ENCODE measurements around the gene ITGB6. TPM values are rescaled to one million over a fixed set of nuclear protein-coding genes. Genes with fewer than 3 reads are reported as not detected.
"Not testable (repeated sequence)": the region's sequence is repeated elsewhere in the genome, so short reads cannot be mapped to it uniquely, and the experiment has no call there.

Gene ITGB6
- total RNA-seq, 2 experiments from 2014 or later: not detected

DNA sequence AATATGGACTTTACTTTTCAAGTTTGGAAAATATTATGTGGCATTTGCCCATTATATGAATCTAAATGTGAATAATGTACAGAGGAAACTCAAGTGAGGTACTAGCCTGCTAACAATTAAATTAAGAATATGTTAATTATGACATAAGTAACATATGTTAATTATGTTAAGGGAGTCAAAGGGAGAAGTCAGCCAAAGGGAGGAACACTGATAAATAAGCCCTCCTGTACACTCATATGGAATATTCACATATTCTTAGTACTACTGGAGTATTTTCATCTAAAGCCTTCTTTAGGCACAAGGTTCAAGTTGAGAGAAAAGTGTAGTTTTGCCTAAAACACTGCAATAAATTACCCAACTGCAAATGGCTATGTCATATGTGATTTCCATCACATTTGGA is 30.1 kb downstream of the ITGB6 start:
- DNase-seq (no peak), ATAC-seq (no peak)
- Mint-ChIP-seq H3K27ac (no peak overlapping the region), H3K4me3 (no peak overlapping the region), H3K36me3 (ENCODE audit: low read depth) (no peaks in the 10 kb centered on the region), H3K4me1 (ENCODE audit: low read depth) (no peaks in the 10 kb centered on the region), H3K9me3 (ENCODE audit: insufficient read depth) (no peaks in the 10 kb centered on the region), H3K27me3 (ENCODE audit: low read depth) (peaks cover 5% of the 10 kb centered on the region)
- CTCF ChIA-PET: no interaction called here
- POLR2A ChIA-PET: no interaction called here

DNA sequence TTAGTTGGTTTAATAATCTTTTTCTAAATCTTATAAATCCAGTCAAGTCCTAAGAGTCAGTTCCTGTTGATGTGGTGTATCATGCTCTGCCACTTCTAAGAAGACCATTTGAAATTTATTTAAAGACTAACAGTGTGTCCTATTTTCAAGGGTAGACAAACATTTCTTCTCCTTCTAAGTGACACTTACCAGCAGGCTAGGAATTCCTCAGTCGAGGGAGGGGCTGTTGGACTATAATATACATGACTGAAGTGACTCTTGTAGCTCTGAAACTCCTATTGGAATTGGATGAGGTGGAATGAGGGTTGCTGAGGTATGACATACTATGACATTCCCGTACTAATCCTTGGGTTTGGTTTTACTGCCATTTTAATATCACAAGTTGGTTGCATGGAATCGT is 30.6 kb downstream of the ITGB6 start:
- no peak overlapping the region for H3K27ac Mint-ChIP-seq
- H3K4me1 Mint-ChIP-seq (ENCODE audit: low read depth): no peaks in the 10 kb centered on the region
- CTCF ChIA-PET: no interaction called here
- ATAC-seq: no peak
- H3K9me3 Mint-ChIP-seq (ENCODE audit: insufficient read depth): no peaks in the 10 kb centered on the region
- H3K4me3 Mint-ChIP-seq: no peak overlapping the region
- no peaks in the 10 kb centered on the region for H3K36me3 Mint-ChIP-seq (ENCODE audit: low read depth)
- POLR2A ChIA-PET: no interaction called here
- H3K27me3 Mint-ChIP-seq (ENCODE audit: low read depth): peaks cover 5% of the 10 kb centered on the region
- no peak for DNase-seq

DNA sequence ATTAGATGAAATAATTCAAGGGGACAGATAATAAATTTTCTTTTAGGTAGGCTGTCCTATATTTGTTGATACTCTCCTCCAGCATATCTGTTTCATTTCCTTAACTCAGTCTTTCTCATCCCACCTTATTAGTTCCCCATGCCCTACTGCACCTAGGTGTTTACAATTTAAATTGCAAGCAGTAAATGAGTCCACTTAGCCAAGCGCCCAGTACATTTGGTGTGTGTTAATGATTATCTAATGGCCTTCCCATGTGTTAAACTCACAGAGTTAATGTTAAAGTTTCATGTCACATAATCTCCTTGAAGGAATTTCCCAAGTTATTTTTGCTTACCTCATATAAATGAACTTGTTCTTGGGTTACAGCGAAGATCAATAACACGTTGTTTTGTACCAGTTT is 31.2 kb downstream of the ITGB6 start:
- H3K4me1 Mint-ChIP-seq (ENCODE audit: low read depth): no peaks in the 10 kb centered on the region
- ChIA-PET POLR2A (no interaction called here), CTCF (no interaction called here)
- DNase-seq (no peak), ATAC-seq (no peak)
- no peak overlapping the region for H3K27ac Mint-ChIP-seq
- peaks cover 5% of the 10 kb centered on the region for H3K27me3 Mint-ChIP-seq (ENCODE audit: low read depth)
- H3K9me3 Mint-ChIP-seq (ENCODE audit: insufficient read depth): no peaks in the 10 kb centered on the region
- no peaks in the 10 kb centered on the region for H3K36me3 Mint-ChIP-seq (ENCODE audit: low read depth)
- H3K4me3 Mint-ChIP-seq: no peak overlapping the region

DNA sequence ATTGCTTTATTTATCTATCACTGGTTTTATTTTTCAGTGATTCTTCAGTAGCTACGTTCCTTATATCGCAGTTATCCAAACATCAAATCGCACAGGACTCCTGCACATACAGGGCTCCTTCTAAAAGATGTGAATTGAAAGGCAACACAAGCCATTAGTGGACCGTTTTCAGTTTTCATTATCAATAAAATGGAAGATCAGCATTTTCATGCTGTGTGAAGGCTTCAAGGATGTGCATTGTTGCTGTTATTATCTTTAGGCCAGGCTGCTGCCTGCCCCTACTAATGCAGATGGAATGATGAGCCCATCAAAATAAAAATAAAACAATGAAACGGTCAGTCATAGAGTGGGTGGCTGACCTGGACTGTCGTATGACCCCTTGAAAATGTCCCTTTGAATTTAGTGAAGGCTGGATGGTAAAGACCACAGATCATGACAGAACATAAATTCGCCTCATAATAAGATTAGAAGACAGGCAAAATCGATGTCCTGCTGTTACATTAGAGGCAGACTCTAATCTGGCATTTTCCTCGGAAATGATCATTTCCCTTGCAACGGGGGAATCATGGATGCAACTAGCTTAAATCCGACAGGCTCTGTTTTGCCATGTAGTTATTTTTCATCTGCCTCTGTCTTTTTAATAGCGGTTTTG is 32.9 kb downstream of the ITGB6 start:
- Mint-ChIP-seq H3K27me3 (ENCODE audit: low read depth) (peaks cover 7% of the 10 kb centered on the region), H3K4me3 (no peak overlapping the region), H3K36me3 (ENCODE audit: low read depth) (no peaks in the 10 kb centered on the region), H3K27ac (no peak overlapping the region), H3K9me3 (ENCODE audit: insufficient read depth) (no peaks in the 10 kb centered on the region), H3K4me1 (ENCODE audit: low read depth) (no peaks in the 10 kb centered on the region)
- no peak for ATAC-seq
- DNase-seq: no peak
- CTCF ChIA-PET: no interaction called here
- POLR2A ChIA-PET: no interaction called here

DNA sequence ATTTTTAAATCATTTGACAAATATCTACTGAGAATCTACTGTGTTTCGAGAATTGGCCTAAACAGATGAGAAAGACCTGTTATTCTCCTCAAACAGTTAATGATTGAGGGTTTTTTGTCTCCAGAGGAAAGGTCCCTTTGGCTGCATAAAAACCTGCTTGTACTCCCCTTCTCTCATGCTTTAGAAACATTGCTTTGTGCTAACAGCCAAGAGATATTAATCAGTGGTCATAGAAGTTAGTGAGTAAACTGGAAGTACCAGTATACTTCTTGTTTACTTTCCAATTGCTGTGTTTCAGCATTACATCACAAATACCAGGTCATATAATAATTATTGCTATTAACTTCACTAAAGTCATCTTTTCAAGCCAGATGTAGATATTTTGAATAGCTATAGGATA is 34.1 kb downstream of the ITGB6 start:
- peaks cover 7% of the 10 kb centered on the region for H3K27me3 Mint-ChIP-seq (ENCODE audit: low read depth)
- no peak overlapping the region for H3K27ac Mint-ChIP-seq
- H3K4me3 Mint-ChIP-seq: no peak overlapping the region
- DNase-seq (no peak), ATAC-seq (no peak)
- H3K9me3 Mint-ChIP-seq (ENCODE audit: insufficient read depth): no peaks in the 10 kb centered on the region
- ChIA-PET POLR2A (no interaction called here), CTCF (interaction anchor here (1.0 kb wide), 1 partner anchor 63 kb away, joined by 3 read pairs; no protein-coding TSS in a partner anchor)
- no peaks in the 10 kb centered on the region for H3K36me3 Mint-ChIP-seq (ENCODE audit: low read depth)
- no peaks in the 10 kb centered on the region for H3K4me1 Mint-ChIP-seq (ENCODE audit: low read depth)

DNA sequence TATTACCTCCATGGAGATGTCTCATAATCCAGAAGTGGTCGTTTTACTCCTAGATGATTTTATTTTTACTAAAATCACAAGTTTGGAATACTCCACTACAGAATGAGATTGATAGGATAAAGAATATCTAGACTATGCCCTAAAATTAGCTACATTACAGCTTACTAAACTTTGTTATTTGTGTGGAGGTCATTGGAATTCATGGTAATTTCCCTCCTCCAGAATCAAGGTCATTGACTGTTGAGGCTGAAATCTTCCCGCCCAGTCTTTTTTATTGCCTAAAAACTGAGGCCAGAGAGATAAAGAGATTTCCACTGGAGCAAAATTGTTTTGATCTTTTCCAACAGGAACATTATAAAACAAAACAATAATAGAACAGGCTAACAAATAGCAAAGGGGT is 35.0 kb downstream of the ITGB6 start:
- CTCF ChIA-PET: interaction anchor here (1.0 kb wide), 1 partner anchor 62 kb away, joined by 3 read pairs; no protein-coding TSS in a partner anchor
- no peaks in the 10 kb centered on the region for H3K4me1 Mint-ChIP-seq (ENCODE audit: low read depth)

DNA sequence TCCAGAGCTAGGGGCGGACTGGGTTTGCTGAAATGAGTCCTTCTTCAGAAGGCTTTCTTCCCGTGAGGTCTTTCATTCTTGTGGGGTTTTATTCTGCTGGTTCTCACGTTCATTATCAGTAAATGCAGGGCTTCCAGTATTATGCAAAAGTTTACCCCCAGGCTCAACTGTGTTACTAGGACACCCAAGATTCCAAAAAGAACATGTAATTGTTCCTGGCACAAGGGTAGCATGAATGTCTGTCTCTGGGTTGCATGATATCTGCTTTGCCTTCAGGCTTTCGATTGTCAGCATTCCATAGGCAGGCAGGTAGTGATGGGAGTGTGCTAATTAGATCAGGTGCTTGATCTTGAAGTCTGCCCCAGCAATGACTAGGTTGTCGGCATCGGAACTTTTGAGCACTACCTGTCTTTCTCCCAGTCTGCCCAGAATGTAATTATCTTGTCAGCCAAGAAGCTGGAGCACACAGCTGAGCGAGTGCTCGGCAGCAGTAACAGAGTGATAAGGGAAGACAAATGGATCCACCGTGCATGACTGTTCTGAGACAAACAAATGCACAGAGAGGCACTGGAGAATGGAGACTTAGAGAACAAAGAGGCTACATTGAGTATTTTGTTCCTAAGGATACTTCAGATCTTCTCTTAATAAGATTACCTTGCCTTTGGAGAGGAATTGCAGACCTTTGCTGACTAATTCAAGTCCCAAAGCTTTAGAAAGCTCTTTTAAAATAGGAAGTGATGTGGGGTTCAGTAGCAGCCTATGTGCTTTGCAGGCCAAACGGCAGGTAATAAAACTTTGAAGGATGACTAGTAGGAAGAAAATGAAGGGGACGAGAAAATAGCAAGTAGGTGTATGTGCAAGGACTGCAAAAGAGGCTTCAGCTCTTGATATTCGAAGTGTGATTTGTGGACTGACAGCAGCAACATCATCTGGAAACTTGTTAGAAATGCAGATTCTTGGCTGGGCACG is 41.9 kb downstream of the ITGB6 start:
- no peak overlapping the region for H3K27ac Mint-ChIP-seq
- ATAC-seq (no peak), DNase-seq (no peak)
- H3K4me3 Mint-ChIP-seq: no peak overlapping the region
- CTCF ChIA-PET: interaction anchor here (0.6 kb wide), 1 partner anchor 96 kb away, joined by 3 read pairs; no protein-coding TSS in a partner anchor
- no peaks in the 10 kb centered on the region for H3K36me3 Mint-ChIP-seq (ENCODE audit: low read depth)
- H3K4me1 Mint-ChIP-seq (ENCODE audit: low read depth): no peaks in the 10 kb centered on the region
- peaks cover 14% of the 10 kb centered on the region for H3K27me3 Mint-ChIP-seq (ENCODE audit: low read depth)
- H3K9me3 Mint-ChIP-seq (ENCODE audit: insufficient read depth): no peaks in the 10 kb centered on the region
- POLR2A ChIA-PET: no interaction called here

More for the DNA sequence above, 35.0 kb downstream of the ITGB6 start:
- DNase-seq (no peak), ATAC-seq (no peak)
- H3K36me3 Mint-ChIP-seq (ENCODE audit: low read depth): no peaks in the 10 kb centered on the region
- no peak overlapping the region for H3K4me3 Mint-ChIP-seq
- H3K27ac Mint-ChIP-seq: no peak overlapping the region
- POLR2A ChIA-PET: no interaction called here
- no peaks in the 10 kb centered on the region for H3K9me3 Mint-ChIP-seq (ENCODE audit: insufficient read depth)
- H3K27me3 Mint-ChIP-seq (ENCODE audit: low read depth): peaks cover 10% of the 10 kb centered on the region

DNA sequence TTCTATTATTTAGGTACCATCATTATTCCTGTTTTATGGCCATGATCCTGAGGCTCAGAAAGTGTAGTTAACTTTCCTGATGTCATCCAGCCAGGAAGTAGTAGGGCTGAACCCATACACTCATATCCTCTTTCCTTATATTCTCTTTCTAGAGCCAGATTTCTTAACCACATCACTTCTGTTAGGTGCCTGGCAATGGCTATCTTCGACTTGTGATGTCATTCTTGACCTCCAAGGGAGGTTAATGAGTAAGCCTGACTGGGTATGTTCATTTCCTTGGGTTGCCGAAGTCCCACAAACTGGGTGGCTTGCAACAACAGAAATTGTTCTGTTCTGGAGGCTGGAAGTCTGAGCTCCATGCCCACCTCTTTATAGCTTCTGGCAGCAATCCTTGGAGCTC is 43.4 kb downstream of the ITGB6 start:
- ChIA-PET CTCF (no interaction called here), POLR2A (no interaction called here)
- H3K4me1 Mint-ChIP-seq (ENCODE audit: low read depth): no peaks in the 10 kb centered on the region
- peaks cover 15% of the 10 kb centered on the region for H3K27me3 Mint-ChIP-seq (ENCODE audit: low read depth)
- H3K4me3 Mint-ChIP-seq: no peak overlapping the region
- H3K36me3 Mint-ChIP-seq (ENCODE audit: low read depth): no peaks in the 10 kb centered on the region
- H3K9me3 Mint-ChIP-seq (ENCODE audit: insufficient read depth): no peaks in the 10 kb centered on the region
- no peak for DNase-seq
- no peak for ATAC-seq
- no peak overlapping the region for H3K27ac Mint-ChIP-seq

DNA sequence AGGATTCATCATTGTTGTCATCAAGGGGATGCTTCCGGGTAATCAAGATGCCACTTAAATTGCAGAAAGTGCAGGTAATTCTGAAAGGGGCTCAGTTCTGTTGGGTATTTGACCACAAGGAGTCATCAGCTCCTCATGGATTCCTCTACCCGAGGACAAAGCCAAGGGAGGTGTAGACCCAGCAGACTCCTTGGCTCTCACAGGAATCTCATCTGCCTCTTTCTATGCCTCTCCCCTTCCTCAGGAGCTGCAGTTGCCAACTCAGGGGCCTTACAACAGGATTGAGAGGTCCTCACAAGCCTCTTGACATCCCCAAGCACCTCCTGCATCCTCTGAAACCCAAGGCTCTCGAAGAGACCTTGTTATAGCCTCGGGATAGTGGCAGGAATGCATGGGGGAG is 44.0 kb downstream of the ITGB6 start:
- no peak overlapping the region for H3K27ac Mint-ChIP-seq
- ChIA-PET CTCF (interaction anchor here (0.9 kb wide), 1 partner anchor 838 kb away, joined by 3 read pairs; no protein-coding TSS in a partner anchor), POLR2A (no interaction called here)
- H3K27me3 Mint-ChIP-seq (ENCODE audit: low read depth): peaks cover 15% of the 10 kb centered on the region
- no peaks in the 10 kb centered on the region for H3K9me3 Mint-ChIP-seq (ENCODE audit: insufficient read depth)
- no peaks in the 10 kb centered on the region for H3K36me3 Mint-ChIP-seq (ENCODE audit: low read depth)
- H3K4me3 Mint-ChIP-seq: no peak overlapping the region
- ATAC-seq (no peak), DNase-seq (no peak)
- H3K4me1 Mint-ChIP-seq (ENCODE audit: low read depth): no peaks in the 10 kb centered on the region

DNA sequence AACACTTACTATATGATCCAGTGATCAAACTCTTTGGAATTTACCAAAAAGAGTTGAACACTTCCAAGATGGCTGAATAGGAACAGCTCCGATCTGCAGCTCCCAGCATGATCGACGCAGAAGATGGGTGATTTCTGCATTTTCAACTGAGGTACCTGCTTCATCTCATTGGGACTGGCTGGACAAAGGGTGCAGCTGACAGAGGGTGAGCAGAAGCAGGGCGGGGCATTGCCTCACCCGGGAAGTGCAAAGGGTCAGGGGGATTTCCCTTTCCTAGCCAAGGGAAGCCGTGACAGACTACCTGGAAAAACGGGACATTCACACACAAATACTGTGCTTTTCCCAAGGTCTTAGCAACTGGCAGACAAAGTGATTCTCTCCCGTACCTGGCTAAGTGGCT is 51.7 kb downstream of the ITGB6 start:
- POLR2A ChIA-PET: not testable (repeated sequence)

DNA sequence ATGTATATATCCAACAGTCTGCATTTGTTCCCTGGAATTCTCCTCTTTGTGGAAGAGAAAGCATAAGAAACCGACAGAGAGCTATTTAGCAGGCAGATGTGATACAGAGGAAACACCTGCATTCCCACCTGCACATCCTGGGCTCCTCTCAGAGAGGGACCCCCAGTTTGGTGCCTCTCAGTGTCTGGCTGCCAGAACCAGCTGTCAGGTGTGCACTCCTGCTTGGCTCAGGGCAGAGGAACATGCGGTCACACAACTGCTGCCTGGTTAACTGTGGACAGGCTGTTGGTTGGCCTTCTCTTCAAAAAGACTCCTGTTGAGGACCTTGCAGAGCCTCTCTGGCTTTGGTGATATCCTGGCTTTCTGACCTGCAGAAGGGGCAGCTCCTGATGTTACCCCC is 54.6 kb downstream of the ITGB6 start:
- Mint-ChIP-seq H3K36me3 (ENCODE audit: low read depth) (no peaks in the 10 kb centered on the region), H3K4me3 (no peak overlapping the region), H3K9me3 (ENCODE audit: insufficient read depth) (no peaks in the 10 kb centered on the region), H3K27me3 (ENCODE audit: low read depth) (peaks cover 10% of the 10 kb centered on the region), H3K4me1 (ENCODE audit: low read depth) (no peaks in the 10 kb centered on the region), H3K27ac (no peak overlapping the region)
- no peak for ATAC-seq
- POLR2A ChIA-PET: no interaction called here
- CTCF ChIA-PET: no interaction called here
- DNase-seq: no peak

More for the DNA sequence above, 51.7 kb downstream of the ITGB6 start:
- H3K4me1 Mint-ChIP-seq (ENCODE audit: low read depth); H3K36me3 Mint-ChIP-seq (ENCODE audit: low read depth); H3K27ac Mint-ChIP-seq; DNase-seq; ATAC-seq; H3K4me3 Mint-ChIP-seq; CTCF ChIA-PET; H3K9me3 Mint-ChIP-seq (ENCODE audit: insufficient read depth): not testable (repeated sequence)
- peaks cover 12% of the 10 kb centered on the region for H3K27me3 Mint-ChIP-seq (ENCODE audit: low read depth)

DNA sequence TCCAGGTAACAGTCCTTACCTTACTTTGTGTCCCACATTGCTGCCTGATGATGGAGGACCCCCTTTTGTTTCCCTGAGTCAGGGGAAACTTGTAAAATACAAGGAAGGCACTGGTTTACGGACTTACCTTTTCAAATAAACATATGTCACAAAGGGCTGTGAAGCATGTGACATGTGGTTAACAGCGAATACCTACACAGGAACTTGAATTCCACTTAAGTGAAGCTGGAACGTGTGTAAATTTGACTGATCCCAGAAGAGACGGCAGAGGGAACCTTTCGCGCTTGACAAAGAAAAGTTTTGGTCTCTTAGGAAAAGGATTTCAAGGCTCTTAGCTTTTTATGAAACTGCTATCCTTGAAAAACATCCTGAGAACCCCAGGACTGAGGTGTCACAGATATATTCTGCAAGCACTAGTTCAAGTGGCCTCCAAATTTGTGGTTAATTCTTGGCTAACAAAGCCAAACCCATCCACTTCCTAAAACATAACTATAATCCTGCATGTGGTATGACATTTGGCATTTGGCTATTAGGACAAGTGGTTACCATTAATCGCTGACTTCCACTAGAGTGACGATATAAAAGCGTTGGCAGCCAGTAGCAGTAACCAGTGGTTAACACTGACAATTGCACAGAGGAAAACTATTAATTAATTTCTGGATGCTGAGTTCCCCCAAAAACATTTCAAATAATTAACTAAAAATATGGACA is 55.6 kb downstream of the ITGB6 start:
- CTCF ChIA-PET: no interaction called here

More for the DNA sequence above, 55.6 kb downstream of the ITGB6 start:
- POLR2A ChIA-PET: no interaction called here
- no peak for DNase-seq
- no peaks in the 10 kb centered on the region for H3K9me3 Mint-ChIP-seq (ENCODE audit: insufficient read depth)
- H3K4me1 Mint-ChIP-seq (ENCODE audit: low read depth): no peaks in the 10 kb centered on the region
- peaks cover 10% of the 10 kb centered on the region for H3K27me3 Mint-ChIP-seq (ENCODE audit: low read depth)
- ATAC-seq: no peak
- H3K27ac Mint-ChIP-seq: no peak overlapping the region
- no peaks in the 10 kb centered on the region for H3K36me3 Mint-ChIP-seq (ENCODE audit: low read depth)
- H3K4me3 Mint-ChIP-seq: no peak overlapping the region

All from activated CD8-positive, alpha-beta T cell treated with anti-CD3 and anti-CD28 coated beads, Interleukin-2, amount 10 ng/mL, durations not matched to agents 7 days and 5 days (primary cell).